ENCODE results near the gene DPYSL3.

Gene DPYSL3

DNA sequence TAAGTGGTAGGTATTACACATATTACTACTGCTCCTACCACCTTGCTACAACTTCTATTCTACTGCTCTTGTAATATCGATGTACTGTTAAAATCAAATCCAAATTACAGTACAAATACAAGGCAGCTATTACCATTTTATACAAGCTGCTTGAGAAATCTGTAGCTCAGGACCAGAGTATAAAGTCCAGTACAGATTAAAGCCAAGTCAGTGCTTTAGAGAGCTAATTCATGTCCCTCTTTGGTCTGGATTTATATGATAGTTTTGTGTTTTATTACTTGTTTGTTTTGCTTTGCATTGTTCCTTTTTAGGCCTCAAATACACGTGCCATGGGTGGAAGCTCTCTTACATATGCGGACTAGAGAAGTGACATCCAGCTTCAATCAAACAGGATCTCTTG, 75.8 kb downstream of the DPYSL3 start:
- no peak for DNase-seq

GRCh38 chr5:147432323-147432722, 77.5 kb downstream of the DPYSL3 start:
- DNase-seq, result no peak

DNA sequence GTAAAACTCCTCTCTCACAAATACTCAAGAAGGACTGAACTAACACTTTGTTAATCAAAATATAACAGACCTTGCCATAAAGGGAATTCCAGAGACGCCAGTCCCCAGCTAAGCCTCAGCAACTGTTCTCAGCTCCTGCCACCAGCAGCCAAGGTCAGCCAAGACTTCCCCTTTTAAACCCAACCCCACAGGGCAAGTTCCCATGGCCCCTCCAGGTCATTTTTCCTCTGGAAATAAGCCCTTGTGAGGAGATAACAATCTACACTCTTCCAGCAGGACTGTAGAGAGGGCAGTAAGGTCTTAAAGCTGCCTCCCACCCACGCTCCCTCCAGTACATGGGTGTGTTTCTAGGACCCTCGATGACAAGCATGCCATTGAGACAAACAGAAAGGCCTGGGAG, 78.3 kb downstream of the DPYSL3 start:
- DNase-seq, result no peak

DNA sequence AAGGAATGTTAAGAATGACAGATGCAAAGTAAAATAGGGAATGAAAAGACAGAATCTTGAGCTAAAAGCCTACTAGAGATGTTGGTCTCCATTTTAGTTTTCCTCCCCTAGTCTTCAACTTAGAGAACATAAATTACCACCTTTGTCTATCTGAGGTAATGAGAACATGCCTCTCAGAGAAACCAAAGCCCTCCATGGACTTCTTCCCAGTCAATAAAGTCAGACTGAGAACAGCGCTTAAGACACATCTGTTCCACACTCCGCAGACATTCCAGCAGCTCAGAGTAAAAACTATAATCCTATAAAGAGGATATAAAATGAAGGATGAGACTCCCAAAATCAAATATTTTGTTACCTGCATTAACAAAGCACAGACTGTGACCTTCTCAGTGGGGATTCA, 79.2 kb downstream of the DPYSL3 start:
- DNase-seq, result no peak

DNA sequence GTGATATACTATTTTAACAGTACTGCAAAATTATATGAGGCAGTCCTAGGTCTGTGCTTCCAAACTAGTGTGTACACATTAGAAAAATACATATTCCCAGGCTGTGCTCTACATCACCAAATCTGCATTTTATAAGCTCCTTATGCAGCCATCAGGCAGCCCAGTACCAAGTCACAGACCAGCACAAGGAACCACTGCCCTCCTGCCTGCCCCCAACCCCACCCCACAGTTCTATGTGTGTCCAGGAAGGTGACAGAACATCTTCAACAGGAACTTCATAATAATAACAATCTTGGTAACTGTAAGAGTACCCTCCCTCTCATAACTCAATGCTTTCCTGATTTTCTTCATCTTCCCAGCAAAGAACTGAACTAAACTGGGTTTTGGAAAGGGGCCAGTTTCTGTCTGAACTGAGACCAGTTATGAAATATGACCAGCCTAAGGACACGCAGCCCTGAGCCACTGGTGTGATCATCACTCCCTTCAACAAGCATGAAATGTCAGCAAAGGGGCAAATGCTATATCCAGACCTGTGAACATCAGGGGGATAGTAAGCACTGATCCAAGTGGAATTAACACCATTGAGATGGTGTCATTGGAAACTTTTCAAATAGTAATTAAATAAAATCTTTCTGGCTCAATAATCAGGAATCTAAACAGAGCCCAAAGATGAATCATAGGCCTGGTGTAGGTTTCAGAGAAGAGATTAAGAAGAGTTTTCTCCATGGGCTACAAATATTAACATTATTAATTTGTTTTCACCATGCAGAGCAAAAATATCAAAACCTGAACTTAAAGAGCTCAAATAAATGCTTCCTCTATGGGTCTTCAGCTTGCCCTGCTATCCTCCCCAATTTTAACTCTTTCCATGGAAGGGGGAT, 82.1 kb downstream of the DPYSL3 start:
- DNase-seq, result no peak

DNA sequence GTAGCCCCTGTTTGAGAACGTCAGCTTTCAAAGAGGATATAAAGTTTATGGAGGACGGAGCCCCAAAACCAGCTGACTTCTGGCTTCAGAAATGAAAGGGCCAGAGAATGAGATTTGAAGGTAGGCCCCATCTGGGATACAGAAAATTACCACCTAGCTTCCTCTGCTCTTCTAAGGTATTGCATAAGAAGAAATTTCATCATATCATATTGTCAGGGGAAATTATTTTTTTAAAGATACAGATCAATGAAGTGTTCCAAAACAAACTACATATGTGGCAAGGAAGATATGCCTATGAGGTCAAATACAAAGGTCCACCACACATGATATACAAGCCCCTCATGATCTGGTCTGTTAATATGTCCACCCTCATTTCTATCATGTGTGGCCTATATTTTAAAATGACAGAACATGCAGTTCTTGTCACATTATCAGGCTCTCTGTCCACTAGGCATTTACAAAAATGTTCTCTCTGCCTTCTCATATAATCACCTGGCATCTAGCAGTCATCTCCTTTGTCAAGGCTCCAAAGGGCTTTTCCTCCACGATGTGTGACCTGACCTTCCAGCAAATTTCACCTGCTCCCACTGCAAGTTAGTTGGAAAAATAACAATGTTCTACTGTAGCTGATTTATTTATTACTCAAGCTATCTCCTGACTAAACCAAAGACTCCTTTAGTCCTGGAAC, 83.1 kb downstream of the DPYSL3 start:
- no peak for DNase-seq

DNA sequence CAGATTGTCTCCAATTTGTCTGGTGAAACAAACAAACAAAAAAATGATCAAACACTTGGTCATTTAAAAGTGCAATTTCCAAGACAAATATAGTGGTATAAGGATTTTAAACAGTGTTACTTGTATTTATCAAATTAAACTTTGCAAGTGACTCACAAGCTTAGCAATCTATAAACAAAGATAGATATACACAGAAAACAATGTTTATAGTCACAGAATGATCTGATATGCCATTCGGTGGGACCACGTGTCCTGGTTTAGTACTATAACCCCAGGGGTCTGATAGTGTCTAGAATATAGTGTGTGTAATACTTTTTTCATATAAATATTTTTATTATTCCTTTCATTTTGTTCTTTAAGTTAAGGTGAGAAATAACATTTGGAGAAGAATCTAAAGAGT, 91.3 kb downstream of the DPYSL3 start:
- no peak for DNase-seq

DNA sequence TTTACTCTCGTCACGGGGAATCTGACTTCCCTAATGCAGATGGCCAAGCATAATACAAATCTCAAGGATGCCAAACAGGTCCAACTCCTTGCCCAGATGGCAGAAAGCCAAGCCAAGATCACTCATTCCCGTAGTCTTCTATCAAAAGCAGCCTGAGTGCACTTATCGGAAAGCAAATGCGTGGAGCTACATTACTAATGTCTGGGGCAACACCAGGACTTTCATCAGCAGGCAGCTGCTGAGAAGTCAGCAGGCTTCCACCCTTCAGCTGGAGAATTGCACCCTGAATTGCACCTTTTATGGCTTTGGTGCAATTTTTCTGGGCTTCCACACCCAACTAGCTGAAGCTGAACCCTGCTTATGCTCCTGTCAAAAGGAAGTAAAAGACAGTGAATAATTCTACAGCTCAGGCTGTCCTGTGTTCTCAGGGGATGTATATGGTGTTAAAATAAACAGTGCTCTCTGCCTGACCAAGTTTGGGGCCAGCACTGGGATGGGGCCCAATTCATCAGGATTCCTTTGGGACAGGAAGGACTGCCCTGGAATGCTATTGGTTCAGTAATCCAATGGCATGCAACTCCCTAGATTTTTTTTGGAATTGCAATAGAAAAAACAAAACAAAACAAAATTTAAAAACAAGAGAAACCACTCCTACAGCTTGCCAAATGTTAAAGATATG, 92.6 kb downstream of the DPYSL3 start:
- DNase-seq, result no peak

GRCh38 chr5:147415651-147416050, 94.2 kb downstream of the DPYSL3 start:
- DNase-seq, result no peak

- DNase-seq, result no peak
These were observed 96.6 kb downstream of the DPYSL3 start for GRCh38 chr5:147413266-147413665.

- no peak for DNase-seq
These were observed 97.3 kb downstream of the DPYSL3 start for GRCh38 chr5:147412561-147412960.

- DNase-seq, result no peak
These were observed 98.2 kb downstream of the DPYSL3 start for GRCh38 chr5:147411359-147412319.

GRCh38 chr5:147410496-147411358, 99.1 kb downstream of the DPYSL3 start:
- DNase-seq, result no peak

DNA sequence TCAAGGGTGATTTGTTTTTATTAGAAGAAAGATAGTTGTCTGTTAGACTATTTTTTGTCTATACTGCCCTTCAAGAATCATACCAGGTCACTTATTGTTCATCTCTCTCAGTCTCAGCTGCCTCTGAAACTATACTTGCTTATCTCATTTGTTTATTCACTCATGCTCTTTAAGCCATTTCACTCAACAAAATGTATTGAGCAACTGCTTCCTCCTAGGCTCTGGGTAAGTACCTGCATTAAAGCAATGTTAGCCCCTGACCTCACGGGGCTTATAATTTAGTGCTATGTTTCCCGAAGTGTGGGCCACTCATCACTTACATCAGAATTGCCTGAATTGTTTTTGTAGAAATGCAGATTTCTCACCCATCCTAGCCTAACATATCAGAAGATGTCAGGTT, 100.9 kb downstream of the DPYSL3 start:
- no peak for DNase-seq

DNA sequence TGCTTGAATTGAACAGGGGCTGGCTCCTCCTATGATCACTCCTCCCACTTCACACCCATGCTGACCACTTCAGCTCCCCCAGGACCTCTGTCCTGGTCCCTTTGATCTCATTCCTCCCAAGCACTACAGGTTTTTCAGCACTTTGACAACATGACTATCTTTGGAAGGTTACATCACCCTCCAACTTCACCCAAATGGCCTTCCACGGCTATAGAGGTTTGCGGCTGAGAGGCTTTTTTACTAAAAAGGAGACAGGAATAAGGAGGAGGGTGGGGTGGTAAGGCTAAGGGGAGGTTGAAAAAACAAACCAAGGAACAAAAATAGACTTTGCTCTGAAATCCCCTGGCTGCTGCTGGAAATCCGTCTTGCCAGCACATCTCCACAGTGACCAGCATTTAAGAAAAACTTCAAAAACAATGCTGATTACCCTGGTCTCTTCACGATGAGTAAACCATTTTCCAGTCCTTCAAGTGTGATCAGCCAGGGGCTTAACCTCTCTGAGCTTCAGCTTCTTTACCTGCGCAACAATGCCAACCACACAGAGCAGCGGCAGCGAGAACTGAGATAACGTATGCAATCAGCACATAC, 102.7 kb downstream of the DPYSL3 start:
- no peak for DNase-seq

DNA sequence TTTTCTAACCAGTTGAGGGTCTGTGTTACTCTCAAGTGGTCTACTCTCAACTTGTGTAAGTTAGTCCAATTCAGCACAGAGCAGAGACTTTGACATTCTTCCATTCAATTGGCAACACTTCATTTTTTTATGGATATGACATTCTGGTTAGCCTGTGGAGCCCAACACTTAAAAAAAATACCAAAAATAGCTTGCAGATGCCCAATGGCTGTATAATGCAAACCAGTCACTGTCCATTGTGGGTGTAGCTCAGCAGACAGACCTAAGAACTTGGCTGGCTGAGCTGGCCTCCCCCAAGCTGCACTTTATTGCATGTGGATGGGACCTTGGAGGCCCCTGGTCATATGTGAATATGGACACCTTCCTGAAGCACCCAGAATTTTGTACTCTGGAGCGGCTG, 103.2 kb downstream of the DPYSL3 start:
- no peak for DNase-seq

DNA sequence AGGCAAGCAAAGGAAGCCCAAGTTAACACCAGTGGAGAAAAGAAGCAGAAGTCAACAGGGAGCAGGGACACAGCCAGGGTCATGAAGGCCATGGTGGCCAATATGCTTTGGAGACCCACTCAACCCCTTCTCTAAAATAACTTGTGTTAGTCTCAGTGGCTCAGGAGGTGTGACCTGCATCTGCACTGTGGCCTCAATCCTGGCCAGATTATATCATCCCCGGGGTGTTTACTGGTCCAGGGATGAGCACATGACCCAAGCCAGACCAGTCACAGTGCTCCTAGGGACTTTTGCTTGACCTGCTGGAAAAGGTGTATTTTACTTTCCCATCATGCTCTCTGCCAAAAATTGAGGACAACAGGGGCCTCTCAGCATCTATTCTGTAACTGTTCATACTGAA, 105.2 kb downstream of the DPYSL3 start:
- DNase-seq, result no peak

DNA sequence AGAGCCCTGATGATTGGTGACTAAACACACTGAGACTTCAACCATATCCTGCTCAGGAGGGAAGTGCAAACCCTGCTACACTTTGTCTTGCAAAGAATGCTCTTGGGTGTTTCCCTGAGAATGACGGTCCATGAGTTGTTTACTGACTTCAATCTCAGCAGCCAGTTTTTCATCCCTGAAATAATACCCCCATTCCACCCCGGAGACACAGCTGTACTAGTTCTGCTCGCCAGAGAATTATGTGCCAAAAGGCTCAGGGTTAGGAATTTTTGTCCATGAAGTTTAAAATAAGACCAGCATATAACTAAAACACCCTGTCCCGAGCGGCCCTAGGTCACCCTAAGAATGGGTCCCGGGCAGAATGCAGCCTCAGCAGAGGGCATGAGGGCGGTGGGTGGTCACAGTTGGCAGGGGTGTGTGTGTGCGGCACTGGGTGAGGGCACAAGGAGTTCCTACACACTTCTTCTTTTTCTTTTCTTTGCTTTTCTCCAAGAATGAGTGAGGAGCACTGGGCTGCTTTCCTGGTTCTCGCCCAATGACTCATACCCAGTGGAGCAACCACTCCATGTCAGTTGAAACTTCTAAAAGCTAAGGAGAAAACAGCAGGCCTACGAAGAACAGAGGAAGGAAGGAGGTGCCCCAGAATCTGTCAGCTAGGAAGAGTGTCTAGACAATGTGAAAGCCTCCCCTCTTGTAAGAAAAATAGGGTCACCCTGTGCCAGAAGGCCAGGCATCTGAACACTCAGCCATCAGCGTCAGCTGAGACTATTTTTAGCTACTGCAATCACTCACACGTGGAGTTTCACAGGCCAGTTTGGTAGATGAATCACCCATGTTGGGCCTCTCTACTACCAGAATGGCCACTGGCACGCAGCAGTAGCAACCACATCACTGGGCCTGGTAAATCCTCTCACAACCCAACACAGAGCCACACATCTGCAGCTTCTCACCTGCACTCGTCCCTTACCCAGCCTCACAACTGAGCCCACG, 105.9 kb downstream of the DPYSL3 start:
- DNase-seq, result no peak

- no peak for DNase-seq
These were observed 109.0 kb downstream of the DPYSL3 start for GRCh38 chr5:147400881-147401280.

All from activated CD8-positive, alpha-beta memory T cell treated with anti-CD3 and anti-CD28 coated beads for 24 hours (primary cell).